HL-60 (cell line): ENCODE measurements around the gene GRID2.

ENCODE experiments used
- DNase-seq, 2 experiments: peaks; one replicate each; pipeline ENCODE4 v3.0.0-alpha.2; 2010 to 2020; ENCODE audit warnings: low read depth in 1 of 2, low spot score in 1 of 2
- H3K27ac ChIP-seq: fragments of 250-450 bp; sonication (Bioruptor Pico); replicated peaks from 2 replicates; pipeline ENCODE4 v1.5.1; 2020; ENCODE audit warnings: mild to moderate bottlenecking, moderate library complexity
- H3K27me3 ChIP-seq: fragments of 250-450 bp; sonication (Bioruptor Pico); 2 replicates; pipeline ENCODE4 v1.5.1; 2021; ENCODE audit warnings: mild to moderate bottlenecking, moderate library complexity; ENCODE audit not compliant: insufficient read depth, poor library complexity, severe bottlenecking
- H3K4me3 ChIP-seq: replicated peaks from 2 replicates; pipeline ENCODE4 v1.5.1; 2011; ENCODE audit warnings: mild to moderate bottlenecking, control low read depth, low read length; ENCODE audit not compliant: insufficient read depth
- GABPA ChIP-seq: IDR thresholded peaks from 2 replicates; pipeline ENCODE4 v1.6.1; 2012; ENCODE audit warnings: low read depth
- POLR2AphosphoS5 ChIP-seq: IDR thresholded peaks from 2 replicates; pipeline ENCODE4 v1.6.1; 2012; ENCODE audit warnings: low read depth
- SPI1 ChIP-seq: IDR thresholded peaks from 2 replicates; pipeline ENCODE4 v1.6.1; 2012; ENCODE audit warnings: low read depth, mild to moderate bottlenecking, borderline replicate concordance
- TF ChIP-seq, protein P1 (sequence below): IDR thresholded peaks from one replicate; pipeline ENCODE4 v1.5.1; 2011; ENCODE audit warnings: low read length, control low read depth, inconsistent platforms; ENCODE audit not compliant: insufficient read depth
- TF ChIP-seq, protein P2 (sequence below): IDR thresholded peaks from 2 replicates; pipeline ENCODE4 v1.6.1; 2012; ENCODE audit warnings: low read depth; ENCODE audit not compliant: insufficient replicate concordance

The GRID2 gene

DNA sequence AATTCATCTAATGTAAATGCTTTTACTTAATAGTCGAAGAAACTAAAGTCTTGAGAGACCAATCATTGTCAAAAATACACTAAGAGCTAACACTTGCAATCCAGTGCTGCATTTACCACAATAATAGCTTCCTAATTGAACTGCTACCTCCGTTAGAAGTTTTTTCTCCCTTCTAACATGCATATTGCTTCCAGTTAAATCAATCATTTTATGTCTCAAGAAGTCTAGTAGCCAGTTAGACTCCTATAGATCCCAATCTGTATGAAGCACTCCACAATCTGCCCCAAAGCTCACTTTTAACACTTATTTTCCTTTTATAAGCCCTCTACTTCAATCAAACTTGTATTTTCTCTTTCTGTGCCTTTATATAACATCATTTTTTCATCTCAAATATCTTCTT lies 41.4 kb upstream of the GRID2 start:
- no peak for DNase-seq
- Histone ChIP-seq H3K4me3 (no peak overlapping the region), H3K27ac (no peak overlapping the region), H3K27me3 (no peaks in the 10 kb centered on the region)
- TF ChIP-seq, protein P1, sequence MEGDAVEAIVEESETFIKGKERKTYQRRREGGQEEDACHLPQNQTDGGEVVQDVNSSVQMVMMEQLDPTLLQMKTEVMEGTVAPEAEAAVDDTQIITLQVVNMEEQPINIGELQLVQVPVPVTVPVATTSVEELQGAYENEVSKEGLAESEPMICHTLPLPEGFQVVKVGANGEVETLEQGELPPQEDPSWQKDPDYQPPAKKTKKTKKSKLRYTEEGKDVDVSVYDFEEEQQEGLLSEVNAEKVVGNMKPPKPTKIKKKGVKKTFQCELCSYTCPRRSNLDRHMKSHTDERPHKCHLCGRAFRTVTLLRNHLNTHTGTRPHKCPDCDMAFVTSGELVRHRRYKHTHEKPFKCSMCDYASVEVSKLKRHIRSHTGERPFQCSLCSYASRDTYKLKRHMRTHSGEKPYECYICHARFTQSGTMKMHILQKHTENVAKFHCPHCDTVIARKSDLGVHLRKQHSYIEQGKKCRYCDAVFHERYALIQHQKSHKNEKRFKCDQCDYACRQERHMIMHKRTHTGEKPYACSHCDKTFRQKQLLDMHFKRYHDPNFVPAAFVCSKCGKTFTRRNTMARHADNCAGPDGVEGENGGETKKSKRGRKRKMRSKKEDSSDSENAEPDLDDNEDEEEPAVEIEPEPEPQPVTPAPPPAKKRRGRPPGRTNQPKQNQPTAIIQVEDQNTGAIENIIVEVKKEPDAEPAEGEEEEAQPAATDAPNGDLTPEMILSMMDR: no peak
- no peak for TF ChIP-seq GABPA
- TF ChIP-seq, protein P2, sequence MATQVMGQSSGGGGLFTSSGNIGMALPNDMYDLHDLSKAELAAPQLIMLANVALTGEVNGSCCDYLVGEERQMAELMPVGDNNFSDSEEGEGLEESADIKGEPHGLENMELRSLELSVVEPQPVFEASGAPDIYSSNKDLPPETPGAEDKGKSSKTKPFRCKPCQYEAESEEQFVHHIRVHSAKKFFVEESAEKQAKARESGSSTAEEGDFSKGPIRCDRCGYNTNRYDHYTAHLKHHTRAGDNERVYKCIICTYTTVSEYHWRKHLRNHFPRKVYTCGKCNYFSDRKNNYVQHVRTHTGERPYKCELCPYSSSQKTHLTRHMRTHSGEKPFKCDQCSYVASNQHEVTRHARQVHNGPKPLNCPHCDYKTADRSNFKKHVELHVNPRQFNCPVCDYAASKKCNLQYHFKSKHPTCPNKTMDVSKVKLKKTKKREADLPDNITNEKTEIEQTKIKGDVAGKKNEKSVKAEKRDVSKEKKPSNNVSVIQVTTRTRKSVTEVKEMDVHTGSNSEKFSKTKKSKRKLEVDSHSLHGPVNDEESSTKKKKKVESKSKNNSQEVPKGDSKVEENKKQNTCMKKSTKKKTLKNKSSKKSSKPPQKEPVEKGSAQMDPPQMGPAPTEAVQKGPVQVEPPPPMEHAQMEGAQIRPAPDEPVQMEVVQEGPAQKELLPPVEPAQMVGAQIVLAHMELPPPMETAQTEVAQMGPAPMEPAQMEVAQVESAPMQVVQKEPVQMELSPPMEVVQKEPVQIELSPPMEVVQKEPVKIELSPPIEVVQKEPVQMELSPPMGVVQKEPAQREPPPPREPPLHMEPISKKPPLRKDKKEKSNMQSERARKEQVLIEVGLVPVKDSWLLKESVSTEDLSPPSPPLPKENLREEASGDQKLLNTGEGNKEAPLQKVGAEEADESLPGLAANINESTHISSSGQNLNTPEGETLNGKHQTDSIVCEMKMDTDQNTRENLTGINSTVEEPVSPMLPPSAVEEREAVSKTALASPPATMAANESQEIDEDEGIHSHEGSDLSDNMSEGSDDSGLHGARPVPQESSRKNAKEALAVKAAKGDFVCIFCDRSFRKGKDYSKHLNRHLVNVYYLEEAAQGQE: no peak
- no peak for TF ChIP-seq SPI1
- TF ChIP-seq POLR2AphosphoS5: no peak

DNA sequence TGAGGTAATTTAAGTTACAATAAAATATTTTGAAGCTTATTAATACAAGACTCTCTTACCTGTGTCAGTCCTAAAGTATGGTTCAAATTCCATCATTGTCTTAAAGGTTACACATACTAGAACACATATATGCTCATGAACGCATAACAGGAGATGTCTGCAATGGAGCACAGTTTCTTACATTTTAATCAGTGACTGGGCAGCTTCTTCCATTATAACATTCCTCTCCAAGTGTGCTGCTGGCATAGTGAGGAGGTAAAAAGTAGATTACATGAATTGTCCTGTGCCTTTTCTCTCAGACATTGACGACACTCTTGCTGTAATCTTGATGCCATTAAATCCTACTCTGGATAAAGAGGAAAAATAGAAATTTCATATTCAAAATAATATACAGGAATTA lies 40.8 kb upstream of the GRID2 start:
- TF ChIP-seq, protein P1: no peak
- Histone ChIP-seq H3K4me3 (no peak overlapping the region), H3K27me3 (no peaks in the 10 kb centered on the region), H3K27ac (no peak overlapping the region)
- no peak for DNase-seq

DNA sequence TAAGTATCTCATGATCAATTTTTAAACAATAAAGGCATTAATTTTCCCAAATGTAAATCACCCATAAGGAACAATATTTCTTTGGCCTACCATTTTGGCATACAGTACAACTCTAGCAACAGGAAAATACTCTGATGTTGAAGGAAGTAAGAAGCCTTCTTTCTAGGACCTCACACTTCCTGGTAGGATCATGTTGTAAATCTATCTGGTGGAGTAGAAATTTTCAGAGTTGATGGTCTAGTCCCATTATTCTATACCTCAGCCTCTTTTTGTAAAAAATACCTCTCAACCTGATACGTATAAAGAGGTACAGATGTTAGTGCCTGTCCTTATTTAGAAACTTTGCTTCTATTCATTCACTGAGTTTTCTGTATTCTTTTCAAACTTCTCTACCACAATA lies 40.2 kb upstream of the GRID2 start:
- DNase-seq: no peak
- Histone ChIP-seq H3K27ac (no peak overlapping the region), H3K27me3 (no peaks in the 10 kb centered on the region), H3K4me3 (no peak overlapping the region)
- TF ChIP-seq, protein P2: no peak
- TF ChIP-seq POLR2AphosphoS5 (no peak), SPI1 (no peak)

DNA sequence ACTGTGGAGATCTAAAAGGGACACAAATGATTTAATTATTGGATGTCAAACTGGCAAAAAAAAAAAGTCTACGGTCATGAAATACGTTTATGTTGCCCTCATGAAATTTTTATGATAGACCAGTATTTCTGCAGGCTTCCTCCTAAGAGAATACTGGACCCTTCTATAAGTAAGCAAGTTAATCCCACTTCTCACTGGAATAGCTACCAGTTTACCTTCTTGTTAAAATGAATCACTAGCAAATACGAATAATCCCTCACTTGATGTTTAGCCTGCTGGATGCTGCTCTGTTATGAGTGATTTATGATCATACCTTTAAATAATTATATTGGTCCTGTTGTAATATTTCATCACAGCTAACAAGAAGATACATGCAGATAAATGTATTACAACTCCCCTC lies 39.6 kb upstream of the GRID2 start:
- TF ChIP-seq, protein P2: no peak
- TF ChIP-seq POLR2AphosphoS5: no peak
- TF ChIP-seq SPI1: no peak
- TF ChIP-seq GABPA: no peak
- TF ChIP-seq, protein P1: no peak
- DNase-seq: no peak
- no peak overlapping the region for H3K4me3 ChIP-seq
- no peaks in the 10 kb centered on the region for H3K27me3 ChIP-seq
- H3K27ac ChIP-seq: no peak overlapping the region
